GM12892 (cell line): ENCODE results near the gene SLC38A9.

ENCODE experiments used
- DNase-seq: peaks from one replicate; pipeline ENCODE4 v3.0.0; 2011; ENCODE audit not compliant: insufficient read length
- FAIRE-seq: peaks from 2 replicates; lab custom pipeline; 2011; peaks lifted over from hg19 to GRCh38; lab: Jason Lieb, UNC
- POLR2A ChIP-seq: IDR thresholded peaks from 2 replicates; pipeline ENCODE4 v1.6.1; 2011; ENCODE audit warnings: low read depth, low read length, control low read depth
- POLR2AphosphoS5 ChIP-seq: IDR thresholded peaks from 2 replicates; pipeline ENCODE4 v1.6.1; 2011; ENCODE audit warnings: low read depth, low read length, control low read depth
- TAF1 ChIP-seq: IDR thresholded peaks from 2 replicates; pipeline ENCODE4 v1.6.1; 2011; ENCODE audit warnings: low read depth, mild to moderate bottlenecking, control low read depth, low read length, borderline replicate concordance

Gene SLC38A9

DNA sequence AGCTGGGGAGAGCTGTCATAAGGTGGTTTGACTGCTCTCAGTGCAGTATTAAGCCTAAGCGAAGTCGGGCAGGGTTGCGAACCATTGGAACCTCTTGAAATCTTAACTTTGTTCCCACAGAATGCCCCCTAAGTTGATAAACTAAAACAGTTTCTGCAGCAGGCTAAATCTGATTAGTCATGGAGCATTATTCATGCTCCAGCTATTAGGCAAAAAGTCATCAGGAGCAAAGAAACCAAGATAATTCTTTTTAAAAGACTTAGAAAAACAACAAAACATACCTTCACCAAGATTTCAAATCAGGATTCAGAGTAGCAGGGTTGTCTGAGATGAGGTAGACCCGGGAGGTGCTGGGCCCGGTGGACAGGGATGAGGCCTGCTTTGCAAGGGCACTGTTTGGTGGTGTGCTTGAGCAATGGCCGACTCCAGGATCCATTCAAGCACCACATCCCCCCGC, 107.5 kb downstream of the SLC38A9 start:
- DNase-seq, result no peak
- FAIRE-seq, result no peak
- TF ChIP-seq POLR2A, result no peak
- TF ChIP-seq POLR2AphosphoS5, result no peak
- TF ChIP-seq TAF1, result no peak

- TF ChIP-seq POLR2AphosphoS5, result no peak
- no peak for TF ChIP-seq TAF1
- no peak for TF ChIP-seq POLR2A
- DNase-seq (no peak), FAIRE-seq (no peak)
Observed at GRCh38 chr5:55603922-55604321, 108.2 kb downstream of the SLC38A9 start.

GRCh38 chr5:55601628-55602027, 110.5 kb downstream of the SLC38A9 start:
- FAIRE-seq (no peak), DNase-seq (no peak)
- TF ChIP-seq POLR2A (no peak), TAF1 (no peak), POLR2AphosphoS5 (no peak)

DNA sequence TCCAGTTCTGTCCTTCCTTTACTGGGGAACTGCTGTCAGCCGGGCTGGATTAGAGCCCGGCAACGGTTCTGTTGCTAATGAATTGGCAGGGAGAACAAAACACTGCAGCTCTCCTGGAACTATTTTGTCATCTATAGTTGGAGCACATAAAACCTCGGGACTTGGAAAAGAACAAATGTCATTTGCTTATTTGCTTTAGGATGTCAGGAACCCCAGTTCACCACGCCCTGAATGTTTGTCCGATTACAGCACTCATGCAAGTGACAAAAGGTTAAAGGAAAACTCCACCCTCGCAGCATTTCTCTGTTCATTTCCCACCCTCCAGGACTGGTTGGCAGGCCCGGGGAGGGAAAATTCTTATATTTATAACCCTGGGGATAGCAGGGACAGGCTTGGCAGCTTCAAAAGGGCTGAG, 110.9 kb downstream of the SLC38A9 start:
- TF ChIP-seq POLR2AphosphoS5 (no peak), TAF1 (no peak), POLR2A (no peak)
- DNase-seq, result no peak
- FAIRE-seq, result no peak

DNA sequence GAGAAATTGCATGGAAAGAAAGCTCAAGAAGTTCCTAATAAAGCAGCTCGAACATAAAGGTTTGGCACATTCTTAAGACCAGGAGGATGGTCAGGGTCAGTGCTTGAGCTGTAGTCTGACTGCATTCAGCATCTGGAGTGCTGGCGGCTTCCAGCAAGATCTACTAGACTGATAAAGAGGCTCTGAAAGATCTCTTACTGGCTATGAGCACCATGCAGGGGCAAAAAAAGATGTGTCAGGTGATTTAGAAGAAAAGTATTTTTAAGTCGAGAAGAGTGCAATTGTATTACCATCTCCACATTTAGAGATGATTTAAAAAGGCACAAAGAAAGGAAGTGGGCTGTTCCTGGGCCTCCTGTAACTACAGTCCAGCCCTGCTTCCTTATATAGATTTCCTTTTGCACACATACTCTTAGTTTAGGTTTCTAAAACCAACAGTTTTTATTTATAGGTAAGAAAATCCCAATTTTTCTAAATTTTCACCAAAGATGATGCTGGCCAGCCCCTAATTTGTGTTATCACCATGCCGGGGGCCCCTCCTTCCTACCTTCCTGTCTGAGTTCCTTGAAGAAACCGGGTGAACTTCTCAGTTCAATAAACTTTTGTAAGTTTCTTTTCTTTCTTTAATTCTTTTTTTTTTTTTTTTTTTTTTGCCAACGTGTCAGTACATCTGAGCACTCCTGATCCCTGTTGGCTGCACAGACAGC, 111.5 kb downstream of the SLC38A9 start:
- FAIRE-seq (no peak), DNase-seq (no peak)
- TF ChIP-seq POLR2AphosphoS5 (no peak), POLR2A (no peak), TAF1 (no peak)

DNA sequence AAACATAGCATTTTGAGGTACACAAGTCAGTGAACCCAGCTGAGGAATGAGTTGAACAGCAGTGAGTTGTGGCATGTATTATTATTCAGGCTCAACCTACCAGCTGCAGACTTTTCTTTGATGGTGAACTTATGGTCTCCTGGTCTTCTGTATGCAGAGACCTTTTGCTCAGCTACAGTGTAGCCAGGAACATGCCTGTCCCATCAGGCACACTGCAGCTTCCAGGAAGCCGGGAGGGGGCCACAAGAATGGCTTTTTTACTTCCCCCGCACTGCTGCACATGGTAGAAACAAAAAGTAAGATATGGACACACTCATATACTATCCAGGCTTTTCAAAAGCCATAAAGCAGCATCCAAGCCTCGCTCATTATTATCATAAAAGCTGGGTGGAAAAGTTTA, 112.0 kb downstream of the SLC38A9 start:
- DNase-seq, result no peak
- FAIRE-seq, result no peak
- no peak for TF ChIP-seq POLR2A
- TF ChIP-seq POLR2AphosphoS5, result no peak

DNA sequence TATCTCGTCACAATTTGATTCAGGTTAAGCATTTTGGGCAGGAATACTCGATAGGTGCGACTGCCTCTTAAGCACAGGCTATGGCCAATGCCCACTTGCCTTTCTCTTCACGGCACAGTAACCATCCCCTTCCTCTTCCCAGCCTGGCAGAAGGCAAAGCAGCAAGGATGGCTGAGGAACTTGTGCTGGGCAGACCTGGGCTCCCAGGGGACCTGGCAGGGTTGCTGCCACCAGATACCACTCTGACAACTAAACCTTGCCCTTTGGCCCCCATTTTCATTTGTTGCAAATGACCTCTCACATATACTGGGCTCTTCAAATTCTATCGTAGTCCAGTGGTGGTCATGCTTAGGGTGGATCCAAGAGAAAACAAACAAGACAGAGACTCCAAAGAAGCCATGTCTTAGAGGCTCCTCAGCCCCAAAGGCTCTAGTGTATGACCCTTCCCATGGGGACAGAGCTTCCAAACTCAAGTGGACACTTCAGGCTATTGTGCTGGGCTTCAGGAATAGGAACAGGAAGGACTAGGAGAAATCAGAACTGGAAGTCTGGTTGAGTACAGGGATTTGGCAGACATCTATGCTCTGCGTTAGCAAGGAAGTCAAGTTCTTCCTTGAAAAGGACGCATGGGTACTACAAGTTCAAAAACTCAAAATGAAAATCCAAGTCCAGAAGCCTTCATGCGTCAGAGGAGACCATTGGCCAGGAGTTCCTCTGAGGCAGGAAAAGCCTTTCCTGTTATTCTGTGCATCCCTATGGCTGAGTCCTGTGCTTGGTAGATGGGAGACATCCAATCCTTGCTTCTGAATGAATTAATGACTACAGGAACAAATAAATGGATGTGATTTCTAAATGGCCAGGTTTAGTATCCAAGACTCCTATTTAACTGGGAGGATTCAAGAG, 112.7 kb downstream of the SLC38A9 start:
- no peak for FAIRE-seq
- no peak for DNase-seq
- TF ChIP-seq POLR2AphosphoS5 (no peak), TAF1 (no peak), POLR2A (no peak)

- no peak for FAIRE-seq
- TF ChIP-seq POLR2AphosphoS5 (no peak), TAF1 (no peak), POLR2A (no peak)
Observed at GRCh38 chr5:55597014-55597981, 114.8 kb downstream of the SLC38A9 start.

GRCh38 chr5:55594671-55595070, 117.5 kb downstream of the SLC38A9 start:
- FAIRE-seq (no peak), DNase-seq (no peak)
- TF ChIP-seq POLR2AphosphoS5, result no peak
- no peak for TF ChIP-seq POLR2A
- no peak for TF ChIP-seq TAF1

More at GRCh38 chr5:55597014-55597981, 114.8 kb downstream of the SLC38A9 start:
- DNase-seq, result no peak

DNA sequence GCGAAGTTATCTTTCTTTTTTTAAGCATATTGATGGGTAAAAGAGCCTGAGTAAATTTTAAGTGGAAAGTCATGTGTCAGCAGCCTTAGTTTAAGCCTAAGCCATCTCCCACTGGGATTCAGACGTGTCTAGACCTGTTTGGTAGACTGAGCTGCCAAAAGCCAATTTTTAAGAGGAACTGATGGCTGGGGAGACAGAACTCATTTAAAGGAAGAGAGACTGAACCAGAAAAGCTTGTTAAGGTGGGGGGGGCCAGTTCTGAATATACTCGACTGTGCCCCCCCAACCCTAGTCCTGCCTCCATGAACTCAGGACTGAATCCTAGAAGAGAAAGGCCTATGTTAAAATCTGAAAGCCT, 119.0 kb downstream of the SLC38A9 start:
- TF ChIP-seq POLR2AphosphoS5, result no peak
- no peak for TF ChIP-seq POLR2A
- TF ChIP-seq TAF1, result no peak
- DNase-seq, result no peak

GRCh38 chr5:55592388-55593114, 119.6 kb downstream of the SLC38A9 start:
- DNase-seq, result no peak
- no peak for FAIRE-seq
- TF ChIP-seq POLR2AphosphoS5, result no peak
- no peak for TF ChIP-seq POLR2A
- TF ChIP-seq TAF1, result no peak

More for the DNA sequence above, 119.0 kb downstream of the SLC38A9 start:
- no peak for FAIRE-seq
